Measurements from ENCODE around the gene HRNR.
"Not testable (repeated sequence)": the region's sequence is repeated elsewhere in the genome, so short reads cannot be mapped to it uniquely, and the experiment has no call there.

The HRNR gene

DNA sequence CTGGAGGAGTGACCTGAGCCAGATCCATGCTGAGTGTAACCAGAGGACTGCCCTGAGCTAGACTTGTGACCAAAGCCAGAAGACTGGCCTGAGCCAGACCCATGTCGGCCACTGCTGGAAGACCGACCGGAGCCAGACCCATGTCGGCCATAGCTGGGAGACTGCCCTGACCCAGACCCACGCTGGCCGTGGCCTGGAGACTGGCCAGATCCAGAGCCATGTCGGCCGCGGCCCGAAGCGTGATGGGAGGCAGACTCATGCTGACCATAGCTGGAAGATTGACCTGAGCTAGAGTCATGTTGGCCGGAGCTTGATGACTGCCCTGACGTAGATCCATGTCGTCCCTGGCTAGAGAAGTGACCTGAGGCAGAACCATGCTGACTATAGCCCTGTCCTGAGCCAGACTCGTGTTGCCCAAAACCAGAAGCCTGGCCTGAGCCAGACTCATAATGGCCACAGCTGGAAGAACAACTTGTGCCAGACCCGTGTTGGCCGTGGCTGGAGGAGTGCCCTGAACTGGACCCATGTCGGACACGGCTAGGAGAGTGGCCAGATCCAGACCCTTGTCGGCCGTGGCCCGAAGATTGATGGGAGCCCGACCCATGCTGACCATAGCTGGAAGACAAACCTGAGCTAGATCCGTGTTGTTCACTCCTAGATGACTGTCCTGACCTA lies 5.1 kb downstream of the HRNR start:
- Mint-ChIP-seq H3K27ac (no peak overlapping the region), H3K27me3 (ENCODE audit: low read depth) (no peaks in the 10 kb centered on the region), H3K9me3 (peaks cover 39% of the 10 kb centered on the region), H3K4me1 (no peaks in the 10 kb centered on the region), H3K36me3 (ENCODE audit: low read depth) (no peaks in the 10 kb centered on the region), H3K4me3 (no peak overlapping the region)
- TF ChIP-seq, protein P1, sequence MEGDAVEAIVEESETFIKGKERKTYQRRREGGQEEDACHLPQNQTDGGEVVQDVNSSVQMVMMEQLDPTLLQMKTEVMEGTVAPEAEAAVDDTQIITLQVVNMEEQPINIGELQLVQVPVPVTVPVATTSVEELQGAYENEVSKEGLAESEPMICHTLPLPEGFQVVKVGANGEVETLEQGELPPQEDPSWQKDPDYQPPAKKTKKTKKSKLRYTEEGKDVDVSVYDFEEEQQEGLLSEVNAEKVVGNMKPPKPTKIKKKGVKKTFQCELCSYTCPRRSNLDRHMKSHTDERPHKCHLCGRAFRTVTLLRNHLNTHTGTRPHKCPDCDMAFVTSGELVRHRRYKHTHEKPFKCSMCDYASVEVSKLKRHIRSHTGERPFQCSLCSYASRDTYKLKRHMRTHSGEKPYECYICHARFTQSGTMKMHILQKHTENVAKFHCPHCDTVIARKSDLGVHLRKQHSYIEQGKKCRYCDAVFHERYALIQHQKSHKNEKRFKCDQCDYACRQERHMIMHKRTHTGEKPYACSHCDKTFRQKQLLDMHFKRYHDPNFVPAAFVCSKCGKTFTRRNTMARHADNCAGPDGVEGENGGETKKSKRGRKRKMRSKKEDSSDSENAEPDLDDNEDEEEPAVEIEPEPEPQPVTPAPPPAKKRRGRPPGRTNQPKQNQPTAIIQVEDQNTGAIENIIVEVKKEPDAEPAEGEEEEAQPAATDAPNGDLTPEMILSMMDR (IDR thresholded peaks at IDR 0.05; ENCODE audit: unreplicated experiment in 3 of 3): no peak

DNA sequence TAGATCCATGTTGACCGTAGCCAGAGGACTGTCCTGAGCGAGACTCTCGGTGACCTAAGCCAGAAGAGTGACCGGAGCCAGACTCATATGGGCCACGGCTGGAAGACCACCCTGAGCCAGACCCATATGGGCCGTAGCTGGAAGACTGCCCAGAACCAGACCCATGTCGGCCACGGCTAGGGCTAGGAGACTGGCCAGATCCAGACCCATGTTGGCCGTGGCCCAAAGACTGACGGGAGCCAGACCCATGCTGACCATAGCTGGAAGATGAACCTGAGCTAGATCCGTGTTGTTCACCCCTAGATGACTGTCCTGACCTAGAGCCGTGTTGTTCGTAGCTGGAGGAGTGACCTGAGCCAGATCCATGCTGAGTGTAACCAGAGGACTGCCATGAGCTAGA lies 8.4 kb downstream of the HRNR start:
- not testable (repeated sequence) for H3K27ac Mint-ChIP-seq; H3K4me1 Mint-ChIP-seq; H3K36me3 Mint-ChIP-seq (ENCODE audit: low read depth); H3K27me3 Mint-ChIP-seq (ENCODE audit: low read depth); H3K4me3 Mint-ChIP-seq
- peaks cover 43% of the 10 kb centered on the region for H3K9me3 Mint-ChIP-seq

DNA sequence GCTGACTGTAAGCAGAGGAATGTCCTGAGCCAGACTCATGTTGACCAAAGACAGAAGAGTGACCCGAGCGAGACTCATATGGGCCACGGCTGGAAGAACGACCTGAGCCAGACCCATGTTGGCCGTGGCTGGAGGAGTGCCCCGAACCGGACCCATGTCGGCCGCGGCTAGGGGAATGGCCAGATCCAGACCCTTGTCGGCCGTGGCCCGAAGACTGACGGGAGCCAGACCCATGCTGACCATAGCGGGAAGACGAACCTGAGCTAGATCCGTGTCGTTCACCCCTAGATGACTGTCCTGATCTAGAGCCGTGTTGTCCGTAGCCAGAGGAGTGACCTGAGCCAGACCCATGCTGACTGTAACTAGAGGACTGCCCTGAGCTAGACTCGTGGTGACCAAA lies 9.1 kb downstream of the HRNR start:
- H3K36me3 Mint-ChIP-seq (ENCODE audit: low read depth); H3K27ac Mint-ChIP-seq; H3K4me3 Mint-ChIP-seq; H3K4me1 Mint-ChIP-seq; H3K27me3 Mint-ChIP-seq (ENCODE audit: low read depth): not testable (repeated sequence)
- peaks cover 38% of the 10 kb centered on the region for H3K9me3 Mint-ChIP-seq

DNA sequence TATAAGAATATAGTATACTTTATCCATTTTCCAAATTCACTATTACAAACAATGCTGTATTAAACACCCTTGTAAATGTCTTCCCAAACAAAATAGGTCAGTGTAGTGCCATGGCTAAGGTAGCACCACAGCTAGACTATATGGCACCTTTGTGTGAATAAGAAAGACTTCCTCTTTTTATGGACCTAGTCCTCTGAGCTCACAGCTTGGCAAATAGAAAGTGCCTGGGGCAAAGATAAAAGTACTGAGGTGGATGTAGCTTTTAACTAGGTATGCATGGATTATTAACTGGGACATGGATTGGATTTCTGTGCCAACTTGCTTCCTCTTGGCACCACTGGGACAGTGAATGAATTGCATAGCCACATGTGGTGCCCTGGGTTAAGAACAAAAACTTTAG lies 25.0 kb downstream of the HRNR start:
- no peak overlapping the region for H3K4me3 Mint-ChIP-seq

DNA sequence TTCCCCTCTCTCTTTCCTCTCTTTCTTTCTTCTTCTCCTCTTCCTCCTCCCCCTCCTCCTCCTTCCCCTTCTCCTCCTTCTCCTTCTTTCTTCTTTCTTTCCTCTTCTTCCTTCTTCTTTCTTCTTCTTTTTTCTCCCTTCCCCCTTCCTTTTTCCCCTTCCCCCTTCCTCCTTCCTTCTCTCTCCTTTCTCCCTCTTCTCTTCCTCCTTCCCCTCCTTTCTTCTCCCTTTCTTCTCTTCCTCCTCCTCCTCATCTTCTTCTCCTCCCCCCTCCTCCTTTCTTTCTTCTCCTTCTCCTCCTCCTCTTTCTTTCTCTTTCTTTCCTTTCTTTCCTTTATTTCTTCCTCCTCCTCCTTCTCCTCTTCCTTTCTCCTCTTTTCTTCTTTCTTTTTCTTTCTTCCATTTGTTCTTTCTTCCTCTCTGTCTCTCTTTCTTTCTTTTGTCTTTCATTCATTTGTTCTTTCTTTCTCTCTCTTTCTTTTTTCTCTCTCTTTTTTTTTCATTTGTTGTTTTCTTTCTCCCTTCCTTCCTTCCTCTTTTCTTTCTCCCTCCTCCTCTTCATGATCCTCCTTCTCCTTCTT lies 26.5 kb downstream of the HRNR start:
- no peak overlapping the region for H3K27ac Mint-ChIP-seq
- H3K27me3 Mint-ChIP-seq (ENCODE audit: low read depth): no peaks in the 10 kb centered on the region
- no peak overlapping the region for H3K4me3 Mint-ChIP-seq
- H3K9me3 Mint-ChIP-seq: peaks cover 19% of the 10 kb centered on the region
- TF ChIP-seq, protein P1 (IDR thresholded peaks at IDR 0.05; ENCODE audit: unreplicated experiment in 3 of 3): no peak
- H3K4me1 Mint-ChIP-seq: no peaks in the 10 kb centered on the region
- peaks cover 5% of the 10 kb centered on the region for H3K36me3 Mint-ChIP-seq (ENCODE audit: low read depth)

More for the DNA sequence above, 25.0 kb downstream of the HRNR start:
- Mint-ChIP-seq H3K9me3 (peaks cover 24% of the 10 kb centered on the region), H3K4me1 (no peaks in the 10 kb centered on the region), H3K36me3 (ENCODE audit: low read depth) (peaks cover 5% of the 10 kb centered on the region), H3K27me3 (ENCODE audit: low read depth) (no peaks in the 10 kb centered on the region), H3K27ac (no peak overlapping the region)
- TF ChIP-seq, protein P1 (IDR thresholded peaks at IDR 0.05; ENCODE audit: unreplicated experiment in 3 of 3): no peak

DNA sequence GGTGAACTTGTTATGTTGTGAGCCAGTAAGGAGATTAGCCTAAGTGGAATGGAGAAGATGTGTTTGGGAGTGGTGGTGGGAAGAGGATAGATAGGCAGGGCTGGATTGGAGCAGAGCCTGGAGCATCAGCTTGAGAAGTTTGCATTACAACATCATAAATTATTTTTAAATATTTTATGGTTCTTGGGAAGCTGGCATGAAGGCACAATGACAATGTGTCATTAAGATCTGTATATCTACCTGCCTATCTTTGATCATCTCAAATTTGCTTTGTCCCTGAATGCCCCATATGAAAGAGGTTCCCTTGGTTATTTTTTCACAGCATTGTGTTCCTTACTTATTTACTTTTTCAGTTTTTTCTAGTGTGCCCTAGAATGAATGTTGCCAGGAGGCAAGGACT lies 32.3 kb downstream of the HRNR start:
- H3K36me3 Mint-ChIP-seq (ENCODE audit: low read depth): no peaks in the 10 kb centered on the region
- H3K27ac Mint-ChIP-seq: no peak overlapping the region
- peaks cover 4% of the 10 kb centered on the region for H3K27me3 Mint-ChIP-seq (ENCODE audit: low read depth)
- TF ChIP-seq, protein P1 (IDR thresholded peaks at IDR 0.05; ENCODE audit: unreplicated experiment in 3 of 3): no peak
- H3K9me3 Mint-ChIP-seq: peaks cover 8% of the 10 kb centered on the region
- no peaks in the 10 kb centered on the region for H3K4me1 Mint-ChIP-seq
- H3K4me3 Mint-ChIP-seq: no peak overlapping the region

DNA sequence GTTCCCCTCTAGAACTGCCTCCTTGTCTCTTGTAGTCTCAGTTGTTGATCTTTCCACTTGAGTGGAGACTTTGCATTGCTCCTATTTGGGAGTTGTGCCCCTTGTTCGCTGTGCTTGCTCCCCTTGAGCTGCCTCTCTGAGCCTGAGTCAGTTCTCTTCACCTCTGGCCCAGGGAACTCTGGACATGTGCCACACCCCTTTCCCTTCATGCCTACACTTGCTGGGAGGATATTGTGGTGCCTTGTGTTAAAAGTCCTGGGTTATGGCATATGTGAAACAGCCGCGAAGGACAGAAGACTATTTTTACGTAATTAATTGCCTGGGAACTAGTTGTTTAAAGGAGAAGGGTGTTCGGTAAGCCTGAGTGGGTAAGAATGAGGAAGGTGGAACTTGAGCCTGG lies 32.7 kb downstream of the HRNR start:
- Mint-ChIP-seq H3K4me1 (no peaks in the 10 kb centered on the region), H3K36me3 (ENCODE audit: low read depth) (no peaks in the 10 kb centered on the region), H3K9me3 (peaks cover 8% of the 10 kb centered on the region)

More for the DNA sequence above, 32.7 kb downstream of the HRNR start:
- H3K27ac Mint-ChIP-seq: no peak overlapping the region
- H3K27me3 Mint-ChIP-seq (ENCODE audit: low read depth): peaks cover 4% of the 10 kb centered on the region
- TF ChIP-seq, protein P1 (IDR thresholded peaks at IDR 0.05; ENCODE audit: unreplicated experiment in 3 of 3): no peak
- H3K4me3 Mint-ChIP-seq: no peak overlapping the region
